ENCODE data around the gene AGPAT4.

The AGPAT4 gene

GRCh38 chr6:161251345-161251744 lies 22.5 kb downstream of the AGPAT4 start:
- Histone ChIP-seq H3K18ac (ENCODE audit: low read length) (no peak overlapping the region), H3K4me3 (ENCODE audit: low read depth, low read length) (no peak overlapping the region), H3K9me3 (ENCODE audit: insufficient read depth, low read depth, low read length) (no peaks in the 10 kb centered on the region), H3K4me1 (ENCODE audit: control insufficient read depth in 1 of 2, insufficient read depth in 2 of 2, low read length in 2 of 2) (peaks cover 5% of the 10 kb centered on the region in 2 experiments), H2AK5ac (ENCODE audit: low read length) (no peak overlapping the region), H3K27ac (ENCODE audit: low read depth, low read length) (no peak overlapping the region), H3K79me2 (ENCODE audit: control insufficient read depth, insufficient read depth, low read length, poor library complexity) (no peaks in the 10 kb centered on the region), H2BK5ac (ENCODE audit: low read depth, low read length, poor library complexity) (no peak overlapping the region), H3K14ac (ENCODE audit: low read length) (no peak overlapping the region), H3K36me3 (ENCODE audit: control insufficient read depth in 1 of 2, insufficient read depth in 2 of 2, low read length in 2 of 2) (peaks cover 0 to under 1% of the 10 kb centered on the region in 2 experiments), H3K4me2 (ENCODE audit: low read length) (no peak overlapping the region), H4K8ac (ENCODE audit: low read depth, low read length) (no peak overlapping the region), H3K79me1 (ENCODE audit: low read length) (peaks cover 2% of the 10 kb centered on the region), H3K9ac (ENCODE audit: low read length) (no peak overlapping the region), H2AFZ (ENCODE audit: insufficient read depth, low read length, poor library complexity) (no peak overlapping the region), H3K27me3 (ENCODE audit: insufficient read depth, low read length) (no peaks in the 10 kb centered on the region), H3K4ac (ENCODE audit: low read depth, low read length) (no peak overlapping the region), H4K91ac (ENCODE audit: low read depth, low read length) (no peak overlapping the region), H2BK120ac (ENCODE audit: insufficient read depth, low read length, poor library complexity) (no peak overlapping the region), H2BK12ac (ENCODE audit: low read length) (no peak overlapping the region), H3K23ac (ENCODE audit: low read length) (no peak overlapping the region), H4K12ac (ENCODE audit: low read depth, low read length) (no peak overlapping the region)
- no peak for DNase-seq
- no CpG with 5 or more reads among the region's 8 CpGs for WGBS (ENCODE audit: extremely low coverage, insufficient coverage, insufficient read length)

DNA sequence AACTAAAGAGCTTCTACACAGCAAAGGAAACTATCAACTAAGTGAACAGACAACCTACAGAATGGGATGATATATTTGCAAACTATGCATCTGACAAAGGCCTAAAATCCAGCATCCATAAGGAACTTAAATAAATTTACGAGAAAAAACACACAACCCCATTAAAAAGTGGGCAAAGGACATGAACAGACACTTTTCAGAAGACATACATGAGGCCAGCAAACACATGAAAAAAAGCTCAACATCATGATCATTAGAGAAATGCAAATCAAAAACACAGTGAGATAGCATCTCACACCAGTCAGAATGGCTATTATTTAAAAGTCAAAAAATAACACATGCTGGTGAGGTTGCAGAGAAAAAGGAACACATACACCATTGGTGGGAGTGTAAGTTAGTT lies 24.5 kb downstream of the AGPAT4 start:
- no peak overlapping the region for H3K14ac ChIP-seq (ENCODE audit: low read length)
- H3K4me3 ChIP-seq (ENCODE audit: low read depth, low read length): no peak overlapping the region
- no peaks in the 10 kb centered on the region for H3K79me2 ChIP-seq (ENCODE audit: control insufficient read depth, insufficient read depth, low read length, poor library complexity)
- no peak overlapping the region for H3K27ac ChIP-seq (ENCODE audit: low read depth, low read length)
- peaks cover under 1% of the 10 kb centered on the region for H3K79me1 ChIP-seq (ENCODE audit: low read length)
- WGBS (ENCODE audit: extremely low coverage, insufficient coverage, insufficient read length): no CpG with 5 or more reads among the region's 1 CpG
- H3K36me3 ChIP-seq (ENCODE audit: control insufficient read depth in 1 of 2, insufficient read depth in 2 of 2, low read length in 2 of 2): no peaks in the 10 kb centered on the region
- DNase-seq: no peak
- H3K4ac ChIP-seq (ENCODE audit: low read depth, low read length): no peak overlapping the region
- no peak overlapping the region for H2BK5ac ChIP-seq (ENCODE audit: low read depth, low read length, poor library complexity)
- no peak overlapping the region for H2AK5ac ChIP-seq (ENCODE audit: low read length)
- H2BK120ac ChIP-seq (ENCODE audit: insufficient read depth, low read length, poor library complexity): no peak overlapping the region
- no peak overlapping the region for H3K18ac ChIP-seq (ENCODE audit: low read length)
- H4K12ac ChIP-seq (ENCODE audit: low read depth, low read length): no peak overlapping the region
- H4K91ac ChIP-seq (ENCODE audit: low read depth, low read length): no peak overlapping the region
- H3K27me3 ChIP-seq (ENCODE audit: insufficient read depth, low read length): no peaks in the 10 kb centered on the region
- no peak overlapping the region for H2BK12ac ChIP-seq (ENCODE audit: low read length)
- H3K4me2 ChIP-seq (ENCODE audit: low read length): no peak overlapping the region
- no peak overlapping the region for H3K23ac ChIP-seq (ENCODE audit: low read length)
- H3K4me1 ChIP-seq (ENCODE audit: control insufficient read depth in 1 of 2, insufficient read depth in 2 of 2, low read length in 2 of 2): no peaks in the 10 kb centered on the region
- H2AFZ ChIP-seq (ENCODE audit: insufficient read depth, low read length, poor library complexity): no peak overlapping the region
- no peak overlapping the region for H4K8ac ChIP-seq (ENCODE audit: low read depth, low read length)
- no peaks in the 10 kb centered on the region for H3K9me3 ChIP-seq (ENCODE audit: insufficient read depth, low read depth, low read length)
- H3K9ac ChIP-seq (ENCODE audit: low read length): no peak overlapping the region

DNA sequence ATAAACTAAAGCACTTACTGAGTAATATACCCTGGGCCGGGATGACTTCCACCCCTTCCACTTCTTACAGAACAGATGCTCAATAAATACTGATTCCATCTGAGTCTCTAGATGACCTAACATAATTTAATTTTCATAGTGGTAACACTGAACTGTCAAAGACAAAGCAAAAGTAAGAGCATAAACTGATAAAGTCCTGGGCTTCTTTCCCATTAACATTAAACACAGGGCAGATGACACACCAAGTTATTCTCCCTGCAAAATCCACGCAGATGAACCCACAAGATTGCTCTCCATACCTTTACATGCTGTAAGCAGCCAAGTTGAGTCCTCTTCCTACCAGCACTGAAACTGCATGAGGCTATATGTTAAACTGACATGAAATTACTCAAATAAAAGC lies 27.1 kb downstream of the AGPAT4 start:
- no peak for DNase-seq
- no peaks in the 10 kb centered on the region for H3K27me3 ChIP-seq (ENCODE audit: insufficient read depth, low read length)
- H2BK5ac ChIP-seq (ENCODE audit: low read depth, low read length, poor library complexity): no peak overlapping the region
- H2BK120ac ChIP-seq (ENCODE audit: insufficient read depth, low read length, poor library complexity): no peak overlapping the region
- no peak overlapping the region for H4K91ac ChIP-seq (ENCODE audit: low read depth, low read length)
- no peak overlapping the region for H3K9ac ChIP-seq (ENCODE audit: low read length)
- no peak overlapping the region for H4K12ac ChIP-seq (ENCODE audit: low read depth, low read length)
- H2BK12ac ChIP-seq (ENCODE audit: low read length): no peak overlapping the region
- H3K36me3 ChIP-seq (ENCODE audit: control insufficient read depth in 1 of 2, insufficient read depth in 2 of 2, low read length in 2 of 2): no peaks in the 10 kb centered on the region
- H4K8ac ChIP-seq (ENCODE audit: low read depth, low read length): no peak overlapping the region
- H3K4me2 ChIP-seq (ENCODE audit: low read length): no peak overlapping the region
- no peak overlapping the region for H3K4ac ChIP-seq (ENCODE audit: low read depth, low read length)
- H3K4me1 ChIP-seq (ENCODE audit: control insufficient read depth in 1 of 2, insufficient read depth in 2 of 2, low read length in 2 of 2): no peaks in the 10 kb centered on the region
- no peaks in the 10 kb centered on the region for H3K9me3 ChIP-seq (ENCODE audit: insufficient read depth, low read depth, low read length)
- no peaks in the 10 kb centered on the region for H3K79me1 ChIP-seq (ENCODE audit: low read length)
- no peak overlapping the region for H2AFZ ChIP-seq (ENCODE audit: insufficient read depth, low read length, poor library complexity)
- H3K79me2 ChIP-seq (ENCODE audit: control insufficient read depth, insufficient read depth, low read length, poor library complexity): no peaks in the 10 kb centered on the region
- H3K23ac ChIP-seq (ENCODE audit: low read length): no peak overlapping the region
- H3K18ac ChIP-seq (ENCODE audit: low read length): no peak overlapping the region
- no peak overlapping the region for H3K4me3 ChIP-seq (ENCODE audit: low read depth, low read length)
- no peak overlapping the region for H3K14ac ChIP-seq (ENCODE audit: low read length)
- no peak overlapping the region for H2AK5ac ChIP-seq (ENCODE audit: low read length)
- H3K27ac ChIP-seq (ENCODE audit: low read depth, low read length): no peak overlapping the region
- no CpG with 5 or more reads among the region's 2 CpGs for WGBS (ENCODE audit: extremely low coverage, insufficient coverage, insufficient read length)

DNA sequence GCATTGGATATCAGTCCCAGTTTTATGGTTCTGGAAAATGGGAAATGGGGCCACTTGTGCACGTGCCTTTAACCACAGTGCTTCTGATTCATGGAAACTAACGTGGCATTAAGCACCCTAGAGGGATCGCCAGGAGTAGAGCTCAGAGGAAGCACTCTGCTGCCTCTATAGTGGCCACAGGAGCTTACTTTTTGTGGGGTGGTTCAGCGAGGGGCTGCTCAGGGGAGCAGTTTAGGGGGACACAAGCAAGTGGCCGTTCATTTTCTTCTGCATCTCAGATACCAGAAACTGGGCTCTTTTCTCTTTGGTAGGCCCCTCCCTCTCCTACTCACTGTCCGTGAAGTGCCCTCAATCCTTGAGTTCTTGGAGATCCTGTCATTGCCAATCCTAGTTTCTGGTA lies 28.5 kb downstream of the AGPAT4 start:
- no CpG with 5 or more reads among the region's 6 CpGs for WGBS (ENCODE audit: extremely low coverage, insufficient coverage, insufficient read length)

More for the DNA sequence above, 28.5 kb downstream of the AGPAT4 start:
- Histone ChIP-seq H3K27ac (ENCODE audit: low read depth, low read length) (no peak overlapping the region), H3K23ac (ENCODE audit: low read length) (no peak overlapping the region), H2BK120ac (ENCODE audit: insufficient read depth, low read length, poor library complexity) (no peak overlapping the region), H3K36me3 (ENCODE audit: control insufficient read depth in 1 of 2, insufficient read depth in 2 of 2, low read length in 2 of 2) (no peaks in the 10 kb centered on the region), H3K79me2 (ENCODE audit: control insufficient read depth, insufficient read depth, low read length, poor library complexity) (no peaks in the 10 kb centered on the region), H4K8ac (ENCODE audit: low read depth, low read length) (no peak overlapping the region), H3K27me3 (ENCODE audit: insufficient read depth, low read length) (no peaks in the 10 kb centered on the region), H3K9me3 (ENCODE audit: insufficient read depth, low read depth, low read length) (no peaks in the 10 kb centered on the region), H2BK12ac (ENCODE audit: low read length) (no peak overlapping the region), H3K4me2 (ENCODE audit: low read length) (no peak overlapping the region), H4K12ac (ENCODE audit: low read depth, low read length) (no peak overlapping the region), H2AK5ac (ENCODE audit: low read length) (no peak overlapping the region), H4K91ac (ENCODE audit: low read depth, low read length) (no peak overlapping the region), H3K18ac (ENCODE audit: low read length) (no peak overlapping the region), H3K9ac (ENCODE audit: low read length) (no peak overlapping the region), H3K4me3 (ENCODE audit: low read depth, low read length) (no peak overlapping the region), H2AFZ (ENCODE audit: insufficient read depth, low read length, poor library complexity) (no peak overlapping the region), H3K4me1 (ENCODE audit: control insufficient read depth in 1 of 2, insufficient read depth in 2 of 2, low read length in 2 of 2) (no peaks in the 10 kb centered on the region), H3K14ac (ENCODE audit: low read length) (no peak overlapping the region), H3K4ac (ENCODE audit: low read depth, low read length) (no peak overlapping the region), H3K79me1 (ENCODE audit: low read length) (no peaks in the 10 kb centered on the region), H2BK5ac (ENCODE audit: low read depth, low read length, poor library complexity) (no peak overlapping the region)
- DNase-seq: no peak

All from trophoblast cell (in vitro differentiated cells and primary cell).